Measurements from ENCODE around the gene BCAS1.

Gene BCAS1

DNA sequence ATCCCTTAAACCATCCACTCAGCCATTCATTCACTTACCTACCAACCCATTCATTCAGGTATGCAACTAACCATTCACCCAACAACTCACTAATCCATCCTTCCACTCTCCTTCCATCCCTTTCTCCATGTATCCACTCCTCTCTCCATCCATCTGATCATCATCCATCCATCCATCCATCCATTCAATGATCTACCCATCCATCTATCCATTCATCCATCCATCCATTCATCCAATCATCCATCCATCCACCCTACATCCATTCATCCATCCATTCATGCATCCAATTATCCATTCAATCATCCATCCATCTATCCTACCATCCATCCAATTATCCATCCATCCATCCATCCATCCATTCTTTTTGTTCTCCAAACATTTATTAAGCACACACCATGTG lies 13.8 kb upstream of the BCAS1 start:
- Histone ChIP-seq H3K4me1 (ENCODE audit: control insufficient read depth, insufficient read depth, low read length) (no peaks in the 10 kb centered on the region), H3K9me3 (ENCODE audit: control insufficient read depth, insufficient read depth, low read depth, low read length) (no peaks in the 10 kb centered on the region), H3K27ac (ENCODE audit: extremely low read depth, low read depth, low read length) (no peak overlapping the region), H3K4me3 (ENCODE audit: low read depth, low read length) (no peak overlapping the region), H3K36me3 (ENCODE audit: control insufficient read depth in 2 of 2, insufficient read depth in 1 of 2, low read length in 2 of 2) (no peaks in the 10 kb centered on the region)
- POLR2A ChIA-PET: no interaction called here
- TF ChIP-seq ZBTB17 (tag by site-specific recombination; IDR thresholded peaks at IDR 0.05) (peak; percentile 96), OVOL3 (tag by site-specific recombination; IDR thresholded peaks at IDR 0.05) (no peak), ZNF610 (tag by site-specific recombination; IDR thresholded peaks at IDR 0.05; ENCODE audit: borderline replicate concordance) (no peak), ZNF366 (tag by site-specific recombination; conservative IDR thresholded peaks at IDR 0.05) (peak; percentile 94), ZNF132 (tag by site-specific recombination; IDR thresholded peaks at IDR 0.05; ENCODE audit: borderline replicate concordance) (no peak), ZNF394 (tag by site-specific recombination; IDR thresholded peaks at IDR 0.05; ENCODE audit: borderline replicate concordance) (no peak), ZBTB11 (tag by site-specific recombination; conservative IDR thresholded peaks at IDR 0.05; ENCODE audit: low read depth) (no peak)
- CTCF ChIA-PET: interaction anchor here (0.6 to 1.1 kb wide), 3 partner anchors 19 to 104 kb away, joined by 3 to 5 read pairs (median 3); no protein-coding TSS in a partner anchor

DNA sequence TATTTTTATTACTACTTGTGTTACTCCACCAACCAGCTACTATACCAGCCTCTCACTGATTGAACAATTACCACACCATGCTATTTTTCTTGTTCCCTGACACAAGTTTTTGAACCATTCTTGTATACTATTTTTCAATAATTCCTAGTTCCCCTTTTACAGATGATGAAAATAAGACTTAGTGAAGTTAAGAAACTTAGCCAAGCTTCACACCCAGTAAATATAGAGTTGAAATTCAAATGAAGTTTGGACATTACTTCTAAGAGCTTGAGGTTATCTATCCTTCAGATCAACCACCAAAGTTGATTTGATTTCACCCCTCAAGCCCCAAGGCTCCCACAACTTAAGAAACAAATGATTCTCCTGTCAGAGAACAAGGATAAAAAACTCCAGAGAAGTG lies 13.1 kb upstream of the BCAS1 start:
- Histone ChIP-seq H3K27ac (ENCODE audit: extremely low read depth, low read depth, low read length) (no peak overlapping the region), H3K4me3 (ENCODE audit: low read depth, low read length) (no peak overlapping the region), H3K9me3 (ENCODE audit: control insufficient read depth, insufficient read depth, low read depth, low read length) (no peaks in the 10 kb centered on the region), H3K36me3 (ENCODE audit: control insufficient read depth in 2 of 2, insufficient read depth in 1 of 2, low read length in 2 of 2) (no peaks in the 10 kb centered on the region), H3K4me1 (ENCODE audit: control insufficient read depth, insufficient read depth, low read length) (no peaks in the 10 kb centered on the region)
- ChIA-PET CTCF (interaction anchor here (0.6 to 0.9 kb wide), 3 partner anchors 22 to 149 kb away, joined by 3 to 4 read pairs (median 3); no protein-coding TSS in a partner anchor), POLR2A (no interaction called here)
- TF ChIP-seq YY2 (tag by site-specific recombination; IDR thresholded peaks at IDR 0.05) (no peak), SCRT1 (tag by site-specific recombination; IDR thresholded peaks at IDR 0.05; ENCODE audit: borderline replicate concordance) (no peak), BCL11B (tag by site-specific recombination; IDR thresholded peaks at IDR 0.05; ENCODE audit: low read depth) (no peak), ZNF449 (tag by site-specific recombination; IDR thresholded peaks at IDR 0.05) (no peak), PRDM1 (tag by site-specific recombination; IDR thresholded peaks at IDR 0.05) (no peak), ZNF600 (tag by site-specific recombination; IDR thresholded peaks at IDR 0.05) (no peak), ZNF2 (tag by site-specific recombination; IDR thresholded peaks at IDR 0.05) (no peak), REPIN1 (tag by site-specific recombination; IDR thresholded peaks at IDR 0.05; ENCODE audit: low read depth) (no peak), ZNF561 (tag by site-specific recombination; IDR thresholded peaks at IDR 0.05; ENCODE audit: borderline replicate concordance) (no peak), ZIC2 (tag by site-specific recombination; IDR thresholded peaks at IDR 0.05) (no peak), ZNF514 (tag by site-specific recombination; IDR thresholded peaks at IDR 0.05) (no peak), ZBTB8A (tag by site-specific recombination; IDR thresholded peaks at IDR 0.05) (no peak)
- TF ChIP-seq, protein P1, sequence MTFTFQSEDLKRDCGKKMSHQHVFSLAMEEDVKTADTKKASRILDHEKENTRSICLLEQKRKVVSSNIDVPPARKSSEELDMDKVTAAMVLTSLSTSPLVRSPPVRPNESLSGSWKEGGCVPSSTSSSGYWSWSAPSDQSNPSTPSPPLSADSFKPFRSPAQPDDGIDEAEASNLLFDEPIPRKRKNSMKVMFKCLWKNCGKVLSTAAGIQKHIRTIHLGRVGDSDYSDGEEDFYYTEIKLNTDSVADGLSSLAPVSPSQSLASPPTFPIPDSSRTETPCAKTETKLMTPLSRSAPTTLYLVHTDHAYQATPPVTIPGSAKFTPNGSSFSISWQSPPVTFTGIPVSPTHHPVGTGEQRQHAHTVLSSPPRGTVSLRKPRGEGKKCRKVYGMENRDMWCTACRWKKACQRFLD (tag by site-specific recombination; IDR thresholded peaks at IDR 0.05): no peak
- TF ChIP-seq, protein P2, sequence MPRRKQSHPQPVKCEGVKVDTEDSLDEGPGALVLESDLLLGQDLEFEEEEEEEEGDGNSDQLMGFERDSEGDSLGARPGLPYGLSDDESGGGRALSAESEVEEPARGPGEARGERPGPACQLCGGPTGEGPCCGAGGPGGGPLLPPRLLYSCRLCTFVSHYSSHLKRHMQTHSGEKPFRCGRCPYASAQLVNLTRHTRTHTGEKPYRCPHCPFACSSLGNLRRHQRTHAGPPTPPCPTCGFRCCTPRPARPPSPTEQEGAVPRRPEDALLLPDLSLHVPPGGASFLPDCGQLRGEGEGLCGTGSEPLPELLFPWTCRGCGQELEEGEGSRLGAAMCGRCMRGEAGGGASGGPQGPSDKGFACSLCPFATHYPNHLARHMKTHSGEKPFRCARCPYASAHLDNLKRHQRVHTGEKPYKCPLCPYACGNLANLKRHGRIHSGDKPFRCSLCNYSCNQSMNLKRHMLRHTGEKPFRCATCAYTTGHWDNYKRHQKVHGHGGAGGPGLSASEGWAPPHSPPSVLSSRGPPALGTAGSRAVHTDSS (tag by site-specific recombination; IDR thresholded peaks at IDR 0.05): no peak
- TF ChIP-seq, protein P3, sequence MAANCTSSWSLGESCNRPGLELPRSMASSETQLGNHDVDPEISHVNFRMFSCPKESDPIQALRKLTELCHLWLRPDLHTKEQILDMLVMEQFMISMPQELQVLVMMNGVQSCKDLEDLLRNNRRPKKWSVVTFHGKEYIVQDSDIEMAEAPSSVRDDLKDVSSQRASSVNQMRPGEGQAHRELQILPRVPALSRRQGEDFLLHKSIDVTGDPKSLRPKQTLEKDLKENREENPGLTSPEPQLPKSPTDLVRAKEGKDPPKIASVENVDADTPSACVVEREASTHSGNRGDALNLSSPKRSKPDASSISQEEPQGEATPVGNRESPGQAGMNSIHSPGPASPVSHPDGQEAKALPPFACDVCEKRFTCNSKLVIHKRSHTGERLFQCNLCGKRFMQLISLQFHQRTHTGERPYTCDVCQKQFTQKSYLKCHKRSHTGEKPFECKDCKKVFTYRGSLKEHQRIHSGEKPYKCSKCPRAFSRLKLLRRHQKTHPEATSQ (tag by site-specific recombination; IDR thresholded peaks at IDR 0.05): no peak

All from HEK293 (cell line).